ENCODE data around the gene PHF13. TPM values are rescaled to one million over a fixed set of nuclear protein-coding genes. Genes with fewer than 3 reads are reported as not detected.

Gene PHF13
- total and polyA plus RNA-seq, 9 of the 15 experiments (the other 6 are each of a cell fraction or from before 2014, with no cell fraction given), result 1.8 to 36.1 (median 11.7) TPM

DNA sequence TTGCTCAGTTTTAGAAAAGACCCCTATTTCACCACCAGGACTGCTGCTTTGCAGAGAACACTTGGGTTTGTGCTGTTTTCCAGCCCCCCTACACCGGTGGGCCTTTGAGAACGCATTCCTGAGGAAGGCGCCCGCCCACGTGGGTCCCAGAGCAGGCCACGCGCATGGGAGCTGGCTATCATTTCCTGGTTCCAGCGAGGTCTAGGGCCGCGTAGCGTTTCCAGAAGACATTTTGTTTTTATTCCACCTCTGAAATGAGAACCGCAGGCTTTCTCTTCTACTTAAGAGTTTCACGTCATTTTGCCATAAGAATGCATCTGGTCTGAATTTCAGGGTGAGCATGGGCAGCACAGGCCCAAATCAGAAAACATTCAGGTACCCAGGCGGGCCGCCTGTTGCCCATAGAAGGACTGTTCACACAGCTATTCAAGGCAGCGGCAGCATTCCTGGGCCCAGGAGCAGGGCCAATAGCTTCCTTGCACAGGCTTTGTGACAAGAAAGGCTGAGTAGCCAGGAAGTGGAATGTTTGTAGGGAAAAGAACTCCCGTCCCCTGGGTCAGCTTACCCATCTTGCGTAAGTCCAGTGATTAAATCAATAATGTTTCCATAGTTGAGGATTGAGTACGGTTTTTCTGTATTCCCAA lies 9.5 kb upstream of the PHF13 start (continued):
- TF ChIP-seq BCLAF1 (IDR thresholded peaks at IDR 0.05; ENCODE audit: borderline replicate concordance in 1 of 2, control insufficient read depth in 1 of 2, low read depth in 2 of 2, low read length in 1 of 2) (no peak), ESRRA (IDR thresholded peaks at IDR 0.05; ENCODE audit: borderline replicate concordance, low read depth) (no peak), REST (IDR thresholded peaks at IDR 0.05; ENCODE audit: borderline replicate concordance) (no peak), REST (CRISPR knock-in tag; IDR thresholded peaks at IDR 0.05; ENCODE audit: low read depth) (no peak; the same call in 1 of the 2 replicates), ZNF324 (CRISPR knock-in tag; IDR thresholded peaks at IDR 0.05) (no peak), ASH1L (IDR thresholded peaks at IDR 0.05; ENCODE audit: borderline replicate concordance, low read depth, partially characterized antibody) (peak; percentile 77)
- TF ChIP-seq, protein P1, sequence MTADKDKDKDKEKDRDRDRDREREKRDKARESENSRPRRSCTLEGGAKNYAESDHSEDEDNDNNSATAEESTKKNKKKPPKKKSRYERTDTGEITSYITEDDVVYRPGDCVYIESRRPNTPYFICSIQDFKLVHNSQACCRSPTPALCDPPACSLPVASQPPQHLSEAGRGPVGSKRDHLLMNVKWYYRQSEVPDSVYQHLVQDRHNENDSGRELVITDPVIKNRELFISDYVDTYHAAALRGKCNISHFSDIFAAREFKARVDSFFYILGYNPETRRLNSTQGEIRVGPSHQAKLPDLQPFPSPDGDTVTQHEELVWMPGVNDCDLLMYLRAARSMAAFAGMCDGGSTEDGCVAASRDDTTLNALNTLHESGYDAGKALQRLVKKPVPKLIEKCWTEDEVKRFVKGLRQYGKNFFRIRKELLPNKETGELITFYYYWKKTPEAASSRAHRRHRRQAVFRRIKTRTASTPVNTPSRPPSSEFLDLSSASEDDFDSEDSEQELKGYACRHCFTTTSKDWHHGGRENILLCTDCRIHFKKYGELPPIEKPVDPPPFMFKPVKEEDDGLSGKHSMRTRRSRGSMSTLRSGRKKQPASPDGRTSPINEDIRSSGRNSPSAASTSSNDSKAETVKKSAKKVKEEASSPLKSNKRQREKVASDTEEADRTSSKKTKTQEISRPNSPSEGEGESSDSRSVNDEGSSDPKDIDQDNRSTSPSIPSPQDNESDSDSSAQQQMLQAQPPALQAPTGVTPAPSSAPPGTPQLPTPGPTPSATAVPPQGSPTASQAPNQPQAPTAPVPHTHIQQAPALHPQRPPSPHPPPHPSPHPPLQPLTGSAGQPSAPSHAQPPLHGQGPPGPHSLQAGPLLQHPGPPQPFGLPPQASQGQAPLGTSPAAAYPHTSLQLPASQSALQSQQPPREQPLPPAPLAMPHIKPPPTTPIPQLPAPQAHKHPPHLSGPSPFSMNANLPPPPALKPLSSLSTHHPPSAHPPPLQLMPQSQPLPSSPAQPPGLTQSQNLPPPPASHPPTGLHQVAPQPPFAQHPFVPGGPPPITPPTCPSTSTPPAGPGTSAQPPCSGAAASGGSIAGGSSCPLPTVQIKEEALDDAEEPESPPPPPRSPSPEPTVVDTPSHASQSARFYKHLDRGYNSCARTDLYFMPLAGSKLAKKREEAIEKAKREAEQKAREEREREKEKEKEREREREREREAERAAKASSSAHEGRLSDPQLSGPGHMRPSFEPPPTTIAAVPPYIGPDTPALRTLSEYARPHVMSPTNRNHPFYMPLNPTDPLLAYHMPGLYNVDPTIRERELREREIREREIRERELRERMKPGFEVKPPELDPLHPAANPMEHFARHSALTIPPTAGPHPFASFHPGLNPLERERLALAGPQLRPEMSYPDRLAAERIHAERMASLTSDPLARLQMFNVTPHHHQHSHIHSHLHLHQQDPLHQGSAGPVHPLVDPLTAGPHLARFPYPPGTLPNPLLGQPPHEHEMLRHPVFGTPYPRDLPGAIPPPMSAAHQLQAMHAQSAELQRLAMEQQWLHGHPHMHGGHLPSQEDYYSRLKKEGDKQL (CRISPR knock-in tag; IDR thresholded peaks at IDR 0.05; ENCODE audit: borderline replicate concordance), result no peak

Measured in K562 (cell line).